GM21390 (cell line): ENCODE measurements around the gene BAMBI.

ENCODE experiments used
- ATAC-seq: cut with Tn5 transposase; IDR thresholded peaks from one replicate; pipeline ENCODE4 v1.9.1; 2021; ENCODE audit not compliant: unreplicated experiment

BAMBI gene

DNA sequence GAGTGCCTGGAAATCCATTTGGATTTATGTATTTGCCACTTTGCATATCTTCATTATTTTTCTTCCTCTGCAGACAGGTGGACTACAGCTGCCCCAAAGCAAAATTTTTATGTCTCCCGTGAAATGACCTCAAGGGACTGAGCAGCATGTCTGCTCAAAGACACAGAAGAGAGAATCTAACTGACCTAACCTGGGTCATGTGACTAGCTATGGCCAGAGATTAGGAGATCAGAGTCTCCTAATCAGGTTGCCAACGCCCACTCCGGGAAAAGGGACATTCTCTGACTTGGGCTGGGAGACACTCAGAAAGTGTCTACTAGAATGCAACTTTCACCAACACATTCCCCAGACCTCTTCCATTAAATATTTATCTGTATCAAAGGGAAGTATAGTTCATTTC lies 2.5 kb upstream of the BAMBI start:
- no peak for ATAC-seq

GRCh38 chr10:28676326-28676967 lies 874 bp upstream of the BAMBI start:
- ATAC-seq, result no peak

DNA sequence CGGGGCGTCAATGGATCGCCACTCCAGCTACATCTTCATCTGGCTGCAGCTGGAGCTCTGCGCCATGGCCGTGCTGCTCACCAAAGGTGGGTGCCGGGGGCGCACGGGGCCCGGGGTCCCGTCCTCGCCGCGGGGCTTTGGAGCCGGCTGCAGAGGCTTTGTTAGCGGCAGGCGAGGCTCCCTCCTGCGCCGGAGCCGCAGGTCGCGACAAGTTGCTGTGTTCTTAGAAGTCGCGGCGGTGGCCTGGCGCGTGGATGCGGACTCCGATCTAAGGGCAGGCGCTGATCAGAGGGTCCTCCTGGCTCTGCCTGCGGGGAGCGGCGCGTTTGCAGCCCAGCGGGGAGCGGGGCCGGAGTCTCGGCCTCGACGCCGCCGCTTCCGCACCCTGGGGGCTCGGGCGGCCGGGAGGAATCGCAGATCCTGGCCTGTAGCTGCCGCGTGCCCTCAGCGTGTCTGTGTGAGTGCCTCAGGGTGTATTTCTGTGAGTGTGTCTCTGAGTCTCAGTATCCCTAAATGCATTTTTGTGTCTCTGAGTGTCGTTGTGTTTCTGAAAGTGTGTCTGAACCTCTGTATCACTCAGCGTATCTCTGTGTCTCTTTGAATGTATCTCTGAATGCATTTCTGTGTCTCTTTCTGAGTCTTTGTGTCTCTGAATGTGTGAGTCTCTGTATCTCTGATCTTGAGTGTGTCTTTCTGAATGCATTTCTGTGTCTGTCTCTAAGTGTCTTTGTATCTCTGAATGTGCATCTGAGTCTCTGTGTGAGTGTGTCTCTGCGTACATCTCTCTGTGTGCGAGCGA lies 766 bp downstream of the BAMBI start:
- no peak for ATAC-seq

DNA sequence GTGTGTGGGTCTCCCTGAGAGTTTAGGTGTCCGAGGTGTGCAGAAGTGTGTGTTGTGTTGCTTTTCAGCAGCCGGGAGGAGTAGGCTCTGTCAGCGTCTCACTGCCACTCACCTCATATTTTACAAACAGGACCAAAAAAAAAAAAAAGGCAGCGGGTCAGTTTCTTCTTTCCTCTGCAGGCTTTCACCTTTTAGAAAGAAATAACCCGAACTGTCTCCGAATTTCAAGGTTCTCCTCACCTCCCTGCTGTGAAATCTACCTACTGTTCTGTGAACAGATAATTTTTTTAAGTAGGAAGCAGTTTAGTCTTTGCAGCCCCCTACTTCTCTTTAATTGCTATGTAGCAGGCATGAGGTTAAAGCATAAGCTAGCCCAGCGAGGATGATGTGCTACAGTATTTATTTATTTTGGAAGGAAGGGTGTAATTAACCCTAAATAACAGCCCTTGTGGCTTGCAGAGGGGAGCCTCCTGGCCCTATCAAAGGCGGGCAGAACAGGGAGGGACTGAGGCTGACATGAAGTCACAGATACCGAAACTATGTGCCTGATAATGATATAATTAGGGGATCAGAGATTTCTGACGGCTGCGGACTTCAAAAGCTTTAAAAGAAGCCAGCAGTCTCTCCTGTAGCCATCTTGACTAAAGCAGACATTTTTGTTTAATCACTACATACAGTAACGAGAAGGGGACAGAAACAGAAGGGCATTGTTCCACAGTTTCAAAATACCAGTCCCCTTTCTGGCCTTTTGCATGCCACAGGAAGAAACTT lies 1.6 kb downstream of the BAMBI start:
- ATAC-seq, result no peak

DNA sequence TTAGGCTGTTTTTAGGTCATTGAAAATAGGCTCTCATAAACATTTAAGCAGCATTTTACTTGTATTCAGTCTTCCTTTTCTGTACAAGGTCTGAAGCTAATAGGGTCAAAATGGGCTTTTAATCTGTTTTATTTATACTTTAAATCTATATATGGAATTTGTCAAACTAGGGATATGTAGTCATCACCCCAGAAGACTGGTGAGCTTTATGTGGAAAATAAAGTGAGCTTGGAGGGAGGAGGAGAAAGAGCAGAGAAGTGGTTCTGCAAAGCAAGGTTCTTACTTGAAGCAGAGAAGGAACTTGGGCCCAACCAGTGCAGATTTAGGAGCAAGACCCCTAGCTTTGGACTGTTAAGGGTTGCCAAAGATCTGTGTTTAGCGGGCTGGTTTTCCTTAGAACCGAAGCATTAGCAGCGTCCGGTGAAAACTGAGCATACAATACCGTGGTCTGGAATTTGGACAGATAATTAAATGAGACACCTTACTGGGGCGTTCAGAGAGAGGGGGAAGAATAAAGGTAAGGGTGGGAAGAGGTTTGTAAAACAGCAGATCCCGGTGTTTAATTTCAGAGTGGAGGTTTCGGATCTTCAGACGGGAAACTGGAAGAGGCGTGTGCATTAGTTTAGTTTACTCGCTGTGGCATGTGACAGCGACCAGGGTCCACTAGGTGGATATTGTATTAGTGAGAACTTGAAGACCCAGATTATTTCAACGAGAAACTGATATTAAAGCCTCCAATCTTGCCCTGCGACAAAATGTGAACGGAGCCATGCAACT lies 2.4 kb downstream of the BAMBI start:
- no peak for ATAC-seq

GRCh38 chr10:28680358-28680752 lies 3.0 kb downstream of the BAMBI start:
- no peak for ATAC-seq

- ATAC-seq, result no peak
Observed at GRCh38 chr10:28681291-28681763, 4.0 kb downstream of the BAMBI start.

- no peak for ATAC-seq
Observed at GRCh38 chr10:28681928-28682750, 4.8 kb downstream of the BAMBI start.

- ATAC-seq, result no peak
Observed at GRCh38 chr10:28684157-28684985, 7.0 kb downstream of the BAMBI start.

GRCh38 chr10:28684986-28685580 lies 7.8 kb downstream of the BAMBI start:
- ATAC-seq, result no peak

- no peak for ATAC-seq
Observed at GRCh38 chr10:28685717-28686116, 8.4 kb downstream of the BAMBI start.

DNA sequence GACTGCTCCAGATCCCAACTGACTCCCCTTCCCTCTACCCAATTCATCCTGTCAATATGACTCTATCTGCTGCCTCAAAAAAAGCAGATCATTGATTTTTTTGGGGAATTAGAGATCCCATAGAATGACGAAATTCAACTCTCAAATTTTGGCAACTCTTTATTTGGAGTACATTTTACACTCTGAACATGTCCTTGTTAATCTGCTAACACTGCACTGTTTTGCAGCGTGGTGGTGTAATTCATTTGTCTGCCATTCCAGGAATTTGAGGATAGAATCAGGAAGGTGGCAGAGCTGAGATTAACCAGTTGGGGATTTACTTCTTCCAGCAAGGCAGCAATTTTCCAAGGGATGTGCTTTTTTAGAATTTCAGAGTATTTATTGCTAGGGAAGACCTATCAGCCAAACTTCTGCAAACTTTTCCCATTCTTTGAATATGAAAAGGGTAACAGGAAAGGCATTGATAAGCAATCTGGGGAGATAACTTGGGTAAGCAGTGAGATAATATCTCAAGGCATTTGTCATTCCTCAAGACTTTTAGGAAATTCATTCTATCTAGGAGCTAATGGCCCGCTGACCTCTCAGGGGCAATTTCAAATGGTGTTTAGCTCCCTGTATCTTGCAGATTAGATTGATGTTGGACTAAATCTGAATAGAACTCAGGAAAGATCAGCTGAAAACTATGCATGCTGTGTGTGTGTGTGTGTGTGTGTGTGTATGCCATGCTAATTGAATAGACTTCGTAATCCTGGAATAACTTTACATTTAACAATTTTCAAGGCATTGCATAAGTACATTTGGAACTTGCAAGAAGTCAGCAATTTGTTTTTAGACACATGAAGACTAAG lies 9.7 kb downstream of the BAMBI start:
- ATAC-seq, result no peak

GRCh38 chr10:28687683-28688001 lies 10.3 kb downstream of the BAMBI start:
- no peak for ATAC-seq

- ATAC-seq, result no peak
Observed at GRCh38 chr10:28690545-28690944, 13.2 kb downstream of the BAMBI start.

- no peak for ATAC-seq
Observed at GRCh38 chr10:28691187-28691694, 13.9 kb downstream of the BAMBI start.

DNA sequence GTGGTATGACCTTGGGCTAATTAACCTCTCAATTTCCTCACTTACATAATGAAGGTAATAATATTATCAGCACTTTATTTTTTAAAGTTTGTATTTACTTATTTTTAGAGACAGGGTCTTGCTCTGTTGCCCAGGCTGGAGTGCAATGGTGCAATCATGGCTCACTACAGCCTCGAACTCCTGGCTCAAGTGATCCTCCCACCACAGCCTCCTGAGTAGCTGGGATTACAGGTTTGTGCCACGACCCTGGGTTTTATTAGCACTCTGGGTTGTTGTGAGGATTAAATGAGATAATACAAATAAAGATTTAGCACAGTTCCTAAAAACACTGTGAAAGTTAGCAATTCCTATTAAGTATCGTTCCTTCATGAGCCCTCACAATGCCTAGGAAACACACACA lies 14.7 kb downstream of the BAMBI start:
- no peak for ATAC-seq

- no peak for ATAC-seq
Observed at GRCh38 chr10:28694530-28694929, 17.2 kb downstream of the BAMBI start.

- no peak for ATAC-seq
Observed at GRCh38 chr10:28698075-28698474, 20.8 kb downstream of the BAMBI start.
